ENCODE data around the gene ERN1. TPM values are rescaled to one million over a fixed set of nuclear protein-coding genes. Genes with fewer than 3 reads are reported as not detected.

Gene ERN1
- 27.4 and 41.6 TPM in 2 replicates for total RNA-seq

GRCh38 chr17:64129765-64130558 lies at the start of gene ERN1:
Gene ERN1, minus strand, starts transcription at chr17:64130144. Its CDS starts 115 bp downstream, at chr17:64130029.

DNA sequence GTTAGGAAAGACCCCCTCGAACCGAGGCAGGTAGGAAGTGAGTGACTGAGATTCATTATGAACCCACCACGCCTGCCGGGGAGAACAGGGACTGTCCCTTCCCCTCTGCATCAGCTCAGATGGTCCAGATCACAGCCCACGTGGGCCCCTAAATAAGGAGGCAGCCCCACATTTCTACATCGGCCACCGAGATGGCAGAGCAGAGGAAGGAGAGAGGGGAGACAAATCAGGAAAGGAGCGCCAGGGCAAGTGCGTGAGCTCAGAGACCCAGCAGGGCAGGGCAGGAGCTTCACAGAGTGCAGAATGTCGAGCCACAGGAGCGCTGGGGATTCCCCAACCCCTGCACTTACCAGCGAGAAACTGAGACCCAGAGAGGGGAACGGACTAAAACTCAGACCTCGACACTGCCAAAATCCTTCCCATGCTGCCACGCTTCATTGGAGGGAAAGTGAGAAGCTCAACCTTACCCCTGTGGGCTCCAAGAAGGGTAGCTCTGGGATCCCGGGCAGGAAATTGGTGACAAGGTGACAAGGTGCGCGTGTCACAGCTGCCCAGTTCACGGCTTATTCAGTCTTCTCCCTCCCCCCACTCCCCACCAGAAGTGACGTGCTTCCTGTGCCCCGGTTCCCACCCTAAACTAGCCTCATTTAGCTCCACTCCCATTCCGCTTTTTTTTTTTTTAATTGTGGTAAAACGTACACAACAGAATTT lies 109.7 kb downstream of the ERN1 start, which contains the start of gene ICAM2:
Gene ICAM2 (minus strand): TSS at position 578 of the 711 bp plus-strand sequence. CDS start 13,942 bp downstream, outside the sequence.

DNA sequence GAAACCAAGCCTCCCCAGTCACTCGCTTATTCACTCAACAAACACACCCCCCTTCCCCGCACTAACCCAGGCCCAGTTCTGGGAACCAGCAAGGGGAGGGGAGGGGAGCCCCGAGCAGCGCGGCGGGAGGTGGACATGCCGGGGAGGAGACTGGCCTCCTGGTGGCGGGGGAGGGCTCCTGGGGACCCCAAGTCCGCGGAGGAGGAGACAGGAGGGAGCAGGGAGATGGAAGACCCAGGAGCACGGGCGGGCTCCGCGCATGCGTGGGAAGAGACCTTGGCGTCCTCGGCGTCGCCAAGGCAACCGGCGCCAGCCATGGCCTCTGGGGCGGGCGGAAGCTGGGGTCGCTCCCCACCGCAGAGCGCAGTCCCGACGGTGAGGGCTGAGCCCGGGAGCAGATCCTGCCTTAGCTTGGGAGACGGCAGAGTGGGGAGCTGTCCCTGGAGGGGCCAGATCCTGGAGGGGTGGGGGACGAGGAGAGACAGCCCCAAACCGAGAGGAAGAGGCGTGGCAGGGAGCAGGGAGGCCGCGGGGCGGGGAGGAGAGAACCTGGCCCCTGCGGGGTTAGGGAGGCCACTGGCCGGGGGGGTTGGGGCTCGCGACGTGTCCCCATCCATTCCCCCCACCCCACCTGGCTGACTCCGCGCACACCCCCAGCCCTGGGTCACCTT lies 131.8 kb downstream of the ERN1 start, which contains the start of gene PRR29:
Gene PRR29 (plus strand): TSS at position 302 of the 671 bp plus-strand sequence. CDS start 14 bp downstream, at position 316.

Other genes with a start within 250 kb of the ERN1 start
- not detected in 2 replicates for gene GH2, start 248.2 kb downstream of the ERN1 start, total RNA-seq
- gene CSH1, start 233.6 kb downstream of the ERN1 start, total RNA-seq, result not detected in 2 replicates
- gene CSHL1, start 218.9 kb downstream of the ERN1 start, total RNA-seq, result not detected in 2 replicates
- not detected in 2 replicates for gene GH1, start 211.3 kb downstream of the ERN1 start, total RNA-seq
- not detected in 2 replicates for gene CD79B, start 197.8 kb downstream of the ERN1 start, total RNA-seq
- not detected in 2 replicates for gene SCN4A, start 157.2 kb downstream of the ERN1 start, total RNA-seq
- 0.18 and 1.2 TPM in 2 replicates for gene PRR29, start 131.8 kb downstream of the ERN1 start, total RNA-seq
- 2.1 and 4.2 TPM in 2 replicates for gene ICAM2, start 109.5 kb downstream of the ERN1 start, total RNA-seq
- gene TEX2, start 133.1 kb upstream of the ERN1 start, total RNA-seq, result 43.1 and 59.6 TPM in 2 replicates

Measured in smooth muscle cell of the umbilical artery (primary cell).